Measurements from ENCODE around the gene FBXO4. TPM values are rescaled to one million over a fixed set of nuclear protein-coding genes. Genes with fewer than 3 reads are reported as not detected.
"Not testable (repeated sequence)": the region's sequence is repeated elsewhere in the genome, so short reads cannot be mapped to it uniquely, and the experiment has no call there.

FBXO4 gene
- total RNA-seq, 6 donors from 2014 or later: 6.6 to 11.9 (median 8.0) TPM

DNA sequence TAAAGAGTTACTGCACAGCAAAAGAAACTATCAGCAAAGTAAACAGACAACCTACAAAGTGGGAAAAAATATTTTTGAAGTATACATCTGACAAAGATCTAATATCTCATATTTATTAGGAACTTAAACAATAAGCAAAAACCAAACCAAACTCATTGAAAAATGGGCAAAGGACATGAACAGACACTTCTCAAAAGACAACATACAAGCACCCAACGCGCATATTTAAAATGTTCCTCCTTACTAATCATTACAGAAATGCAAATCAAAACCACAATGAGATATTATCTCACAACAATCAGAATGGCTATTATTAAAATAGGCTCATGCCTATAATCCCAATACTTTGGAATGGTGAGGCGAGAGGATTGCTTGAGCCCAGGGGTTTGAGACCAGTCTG, 48.0 kb downstream of the FBXO4 start:
- no peak for ATAC-seq (ENCODE audit: low FRiP score in 2 of 2)
- TF ChIP-seq POLR2AphosphoS5 (IDR thresholded peaks at IDR 0.05) (no peak), POLR2A (IDR thresholded peaks at IDR 0.05) (no peak), EP300 (IDR thresholded peaks at IDR 0.05) (no peak)
- TF ChIP-seq, protein P1, sequence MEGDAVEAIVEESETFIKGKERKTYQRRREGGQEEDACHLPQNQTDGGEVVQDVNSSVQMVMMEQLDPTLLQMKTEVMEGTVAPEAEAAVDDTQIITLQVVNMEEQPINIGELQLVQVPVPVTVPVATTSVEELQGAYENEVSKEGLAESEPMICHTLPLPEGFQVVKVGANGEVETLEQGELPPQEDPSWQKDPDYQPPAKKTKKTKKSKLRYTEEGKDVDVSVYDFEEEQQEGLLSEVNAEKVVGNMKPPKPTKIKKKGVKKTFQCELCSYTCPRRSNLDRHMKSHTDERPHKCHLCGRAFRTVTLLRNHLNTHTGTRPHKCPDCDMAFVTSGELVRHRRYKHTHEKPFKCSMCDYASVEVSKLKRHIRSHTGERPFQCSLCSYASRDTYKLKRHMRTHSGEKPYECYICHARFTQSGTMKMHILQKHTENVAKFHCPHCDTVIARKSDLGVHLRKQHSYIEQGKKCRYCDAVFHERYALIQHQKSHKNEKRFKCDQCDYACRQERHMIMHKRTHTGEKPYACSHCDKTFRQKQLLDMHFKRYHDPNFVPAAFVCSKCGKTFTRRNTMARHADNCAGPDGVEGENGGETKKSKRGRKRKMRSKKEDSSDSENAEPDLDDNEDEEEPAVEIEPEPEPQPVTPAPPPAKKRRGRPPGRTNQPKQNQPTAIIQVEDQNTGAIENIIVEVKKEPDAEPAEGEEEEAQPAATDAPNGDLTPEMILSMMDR (IDR thresholded peaks at IDR 0.05): no peak
- Histone ChIP-seq H3K36me3 (no peaks in the 10 kb centered on the region), H3K27ac (no peak overlapping the region), H3K9me3 (no peaks in the 10 kb centered on the region), H3K4me3 (no peak overlapping the region), H3K4me1 (no peaks in the 10 kb centered on the region), H3K27me3 (no peaks in the 10 kb centered on the region)
- WGBS, 2 donors: 88 to 97% methylated on average over 3 of the region's 3 CpGs
- DNase-seq: no peak

DNA sequence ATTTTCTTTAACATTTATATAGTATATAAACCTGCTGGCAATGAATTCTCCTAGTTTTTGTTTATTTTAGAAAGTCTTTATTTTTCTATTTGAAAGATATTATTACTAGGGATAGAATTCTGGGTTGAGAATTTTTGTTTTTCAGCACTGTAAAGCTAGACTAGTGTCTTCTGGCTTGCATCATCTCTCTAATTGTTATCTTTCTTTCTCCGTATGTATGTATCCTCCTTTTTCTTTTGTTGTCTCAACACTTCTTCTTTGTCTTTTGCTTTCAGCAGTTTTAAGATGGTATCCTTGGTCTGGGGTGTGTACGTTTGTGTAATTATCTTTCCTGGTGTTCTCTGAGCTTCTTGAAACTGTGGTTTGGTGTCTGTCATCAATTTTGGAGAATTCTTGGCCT, 48.8 kb downstream of the FBXO4 start:
- Histone ChIP-seq H3K4me1 (no peaks in the 10 kb centered on the region), H3K27me3 (no peaks in the 10 kb centered on the region), H3K36me3 (no peaks in the 10 kb centered on the region), H3K9me3 (no peaks in the 10 kb centered on the region), H3K4me3 (no peak overlapping the region), H3K27ac (no peak overlapping the region)
- ATAC-seq (ENCODE audit: low FRiP score in 2 of 2) (no peak), DNase-seq (no peak)
- 77 to 79% methylated on average over 2 of the region's 2 CpGs for WGBS, 2 donors
- TF ChIP-seq POLR2A (IDR thresholded peaks at IDR 0.05): no peak
- TF ChIP-seq POLR2AphosphoS5 (IDR thresholded peaks at IDR 0.05): no peak
- TF ChIP-seq, protein P1 (IDR thresholded peaks at IDR 0.05): no peak
- no peak for TF ChIP-seq EP300 (IDR thresholded peaks at IDR 0.05)

DNA sequence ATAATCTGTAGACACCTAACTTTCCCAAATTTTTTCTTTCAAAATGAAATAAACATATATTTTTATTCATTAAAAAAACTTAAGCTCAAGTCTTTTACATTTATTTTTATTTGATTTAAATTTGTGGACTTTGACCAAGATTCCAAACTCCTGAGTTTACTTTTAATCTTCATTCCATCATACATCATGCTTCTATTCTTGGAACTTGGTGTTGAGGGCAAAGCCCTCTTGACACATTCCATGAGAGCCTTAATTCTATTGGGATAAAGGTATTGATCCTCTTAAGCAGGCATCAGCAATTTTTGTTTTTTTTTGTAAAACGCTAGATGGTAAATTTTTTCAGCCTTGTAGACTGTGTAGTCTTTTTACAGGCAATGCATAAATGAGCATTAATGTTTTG, 53.6 kb downstream of the FBXO4 start:
- H3K4me1 ChIP-seq: no peaks in the 10 kb centered on the region
- DNase-seq (no peak), ATAC-seq (ENCODE audit: low FRiP score in 2 of 2) (no peak)
- H3K36me3 ChIP-seq: no peaks in the 10 kb centered on the region
- H3K27ac ChIP-seq: no peak overlapping the region
- no peak for TF ChIP-seq POLR2AphosphoS5 (IDR thresholded peaks at IDR 0.05)
- TF ChIP-seq POLR2A (IDR thresholded peaks at IDR 0.05): no peak
- TF ChIP-seq EP300 (IDR thresholded peaks at IDR 0.05): no peak
- TF ChIP-seq, protein P1 (IDR thresholded peaks at IDR 0.05): no peak
- H3K9me3 ChIP-seq: no peaks in the 10 kb centered on the region
- H3K4me3 ChIP-seq: no peak overlapping the region
- 97% methylated on average over 1 of the region's 1 CpG for whole genome bisulfite sequencing, 2 donors
- no peaks in the 10 kb centered on the region for H3K27me3 ChIP-seq

DNA sequence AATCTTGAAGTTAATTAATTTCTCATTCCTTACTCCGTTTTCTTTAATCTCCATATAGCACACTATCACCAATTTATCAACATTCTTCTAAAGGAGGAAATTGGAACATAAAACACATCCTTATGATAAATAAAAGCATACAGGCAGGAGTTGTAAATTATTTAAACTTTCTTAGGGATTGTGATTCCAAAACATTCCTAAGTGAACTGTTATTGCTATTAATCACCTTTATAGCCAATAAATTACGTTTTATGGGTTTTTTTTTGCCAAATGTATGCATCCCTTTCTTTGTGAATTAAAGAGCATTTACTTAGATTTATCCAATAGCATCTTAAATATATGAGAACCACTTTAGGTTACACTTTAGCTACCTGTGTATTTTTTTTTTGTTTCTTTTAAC, 55.3 kb downstream of the FBXO4 start:
- no peak overlapping the region for H3K27ac ChIP-seq
- no peaks in the 10 kb centered on the region for H3K9me3 ChIP-seq
- no peak for TF ChIP-seq EP300 (IDR thresholded peaks at IDR 0.05)
- no peak for TF ChIP-seq POLR2AphosphoS5 (IDR thresholded peaks at IDR 0.05)
- no peak for TF ChIP-seq POLR2A (IDR thresholded peaks at IDR 0.05)
- TF ChIP-seq, protein P1 (IDR thresholded peaks at IDR 0.05): no peak
- no peak overlapping the region for H3K4me3 ChIP-seq
- H3K27me3 ChIP-seq: no peaks in the 10 kb centered on the region
- H3K4me1 ChIP-seq: no peaks in the 10 kb centered on the region
- WGBS, 2 donors: 48 to 53% methylated on average over 2 of the region's 2 CpGs
- no peaks in the 10 kb centered on the region for H3K36me3 ChIP-seq
- no peak for DNase-seq
- no peak for ATAC-seq (ENCODE audit: low FRiP score in 2 of 2)

DNA sequence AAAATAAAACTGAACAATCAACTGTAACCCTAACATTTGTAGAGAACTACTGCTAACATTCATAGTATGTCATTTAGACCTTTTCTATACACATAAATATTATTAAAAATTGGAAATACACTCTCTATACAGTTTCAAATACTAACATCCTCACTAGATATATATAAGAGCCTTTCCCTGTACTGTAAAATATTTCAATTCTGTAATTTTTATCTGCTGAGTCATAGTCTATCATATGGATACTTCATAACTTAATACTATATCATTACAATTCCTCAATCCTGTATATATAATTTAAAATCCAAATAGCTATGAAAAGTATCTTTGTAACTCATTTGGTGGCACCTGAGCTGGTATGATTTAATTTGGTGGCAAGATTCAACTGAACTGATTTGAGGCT, 55.8 kb downstream of the FBXO4 start:
- Histone ChIP-seq H3K36me3 (no peaks in the 10 kb centered on the region), H3K9me3 (no peaks in the 10 kb centered on the region), H3K27me3 (no peaks in the 10 kb centered on the region), H3K27ac (no peak overlapping the region), H3K4me3 (no peak overlapping the region), H3K4me1 (no peaks in the 10 kb centered on the region)
- DNase-seq: no peak
- TF ChIP-seq, protein P1 (IDR thresholded peaks at IDR 0.05): no peak
- TF ChIP-seq EP300 (IDR thresholded peaks at IDR 0.05) (no peak), POLR2AphosphoS5 (IDR thresholded peaks at IDR 0.05) (no peak), POLR2A (IDR thresholded peaks at IDR 0.05) (no peak)
- no peak for ATAC-seq (ENCODE audit: low FRiP score in 2 of 2)

DNA sequence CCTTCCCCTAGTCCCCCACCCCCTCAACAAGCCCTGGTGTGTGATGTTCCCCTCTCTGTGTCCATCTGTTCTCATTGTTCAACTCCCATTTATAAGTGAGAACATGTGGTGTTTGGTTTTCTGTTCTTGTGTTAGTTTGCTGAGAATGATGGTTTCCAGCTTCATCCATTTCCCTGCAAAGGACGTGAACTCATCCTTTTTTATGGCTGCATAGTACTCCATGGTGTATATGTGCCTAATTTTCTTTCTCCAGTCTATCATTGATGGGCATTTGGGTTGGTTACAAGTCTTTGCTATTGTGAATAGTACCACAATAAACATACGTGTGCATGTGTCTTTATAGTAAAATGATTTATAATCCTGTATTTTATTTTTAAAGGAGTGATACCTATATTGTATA, 57.8 kb downstream of the FBXO4 start:
- not testable (repeated sequence) for H3K4me3 ChIP-seq; H3K9me3 ChIP-seq; ATAC-seq (ENCODE audit: low FRiP score in 2 of 2); H3K36me3 ChIP-seq; DNase-seq; H3K4me1 ChIP-seq; H3K27ac ChIP-seq; H3K27me3 ChIP-seq
- 85 to 89% methylated on average over 2 of the region's 2 CpGs for WGBS, 2 donors
